Ovary (tissue), 9 donors: ENCODE data around the gene UBE3C. TPM values are rescaled to one million over a fixed set of nuclear protein-coding genes. Genes with fewer than 3 reads are reported as not detected.

ENCODE experiments used
- DNase-seq, 5 donors: peaks; one replicate each; pipeline ENCODE4 v3.0.0-alpha.2; 2019 to 2020
- H3K27ac ChIP-seq, 2 donors: fragments of 200-600 bp; one replicate each; pipeline versions ENCODE4 v1.5.1 to v1.8.0; 2019 to 2022
- H3K27me3 ChIP-seq: fragments of 200-600 bp; one replicate; pipeline ENCODE4 v1.8.0; 2022
- H3K36me3 ChIP-seq: fragments of 200-600 bp; sonication (generic); one replicate; pipeline ENCODE4 v1.5.1; 2019
- H3K4me1 ChIP-seq: one replicate; pipeline ENCODE4 v1.8.1; 2013; ENCODE audit warnings: mild to moderate bottlenecking, moderate library complexity; ENCODE audit not compliant: insufficient read depth
- H3K4me3 ChIP-seq: fragments of 200-600 bp; sonication (generic); one replicate; pipeline ENCODE4 v1.5.1; 2017
- H3K9me3 ChIP-seq, 2 donors: fragments of 200-600 bp in 1 of 2; sonication (generic) in 1 of 2; one replicate each; pipeline versions ENCODE4 v1.5.1 to v1.8.1; 2013 to 2019; ENCODE audit warnings: mild to moderate bottlenecking in 1 of 2, moderate library complexity in 1 of 2
- CTCF ChIP-seq, 3 donors: fragments of 450-650 bp in 2 of 3; fragments of 200-600 bp in 1 of 3; IDR thresholded peaks; one replicate each; pipeline versions ENCODE4 v1.5.1 to v1.8.0; 2016 to 2022; ENCODE audit warnings: antibody characterized with exemption in 3 of 3, mild to moderate bottlenecking in 1 of 3
- EP300 ChIP-seq: sonication (generic); formaldehyde crosslinking; IDR thresholded peaks from one replicate; pipeline ENCODE4 v1.6.1; 2017; ENCODE audit warnings: antibody characterized with exemption
- POLR2A ChIP-seq: fragments of 450-650 bp; IDR thresholded peaks from one replicate; pipeline ENCODE4 v1.6.1; 2017; ENCODE audit warnings: antibody characterized with exemption, mild to moderate bottlenecking, moderate library complexity
- WGBS, 3 donors: extraction: QIAGEN DNeasy Blood & Tissue Kit in 1 of 3; methylation state at CpG; one replicate each; pipeline versions ENCODE4 v1.1.5 to v1.1.7; 2013 to 2017; 5-methylcytosine and 5-hydroxymethylcytosine counted together
- intact Hi-C, 4 donors: fragments of 100-400 bp; cut with DNase I; formaldehyde crosslinking; loops; one replicate each; pipeline versions ENCODE4 v1.11.0 to v1.15.1; 2022 to 2023
- polyA plus RNA-seq, 2 donors: library from polyadenylated mRNA; stranded (reverse); fragments of 200-250 nt in 1 of 2; fragments of 350-450 nt in 1 of 2; fragmentation: Illumina TruSeq in 1 of 2; extraction: RNeasy Lipid Tissue Mini Kit (QIAGEN cat#74804) in 1 of 2; gene quantifications; one replicate each; pipeline ENCODE4 v1.2.3, GENCODE V29; 2013 to 2014
- total RNA-seq, 7 donors: library from RNA; depleted of rRNA in 2 of 7; stranded (reverse); fragments of >200 nt in 2 of 7; fragmentation: NEBNext Ultra II Directional in 3 of 7; extraction: Animal tissue kit (Norgen Biotek cat#: 25700) in 3 of 7; gene quantifications; one replicate each; pipeline versions ENCODE4 v1.1.0 to v1.2.4, GENCODE V29; 2016 to 2023
- donor health status: DM: no; HTN: no; CAD: no; lungs with moderate emphysema.
- donor health status: DM: no; HTN: no; CAD: no.
- donor health status: Bipolar disorder and iron deficiency.
- donor health status: DM: yes; HTN: yes; CAD: no.
- donor health status: DM: no; HTN: no; CAD: no.
- donor health status: DM: yes; HTN: yes; CAD: no.

UBE3C gene
- total and polyA plus RNA-seq, 9 donors, result 21.5 to 62.7 (median 45.4) TPM

DNA sequence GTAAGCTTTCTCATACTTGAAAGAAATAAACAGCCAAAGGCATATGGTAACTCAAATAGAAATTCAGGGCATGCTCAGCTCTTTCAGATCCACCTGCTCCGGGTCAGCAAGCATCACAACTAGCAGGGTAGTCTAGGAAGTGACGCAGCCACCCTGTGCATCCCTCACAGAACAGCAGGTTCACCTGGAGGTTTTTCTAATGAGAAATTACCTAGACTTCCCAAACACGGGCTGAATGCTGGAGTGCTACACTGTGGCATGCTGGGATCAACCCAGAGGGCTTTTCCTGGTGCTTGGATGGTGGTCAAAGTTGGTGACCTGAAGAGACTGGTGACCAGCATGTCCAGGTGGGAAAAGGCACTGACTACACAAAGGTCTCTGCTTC lies 131.3 kb downstream of the UBE3C start:
- TF ChIP-seq CTCF (IDR thresholded peaks at IDR 0.05) (no peak), EP300 (no peak)
- Histone ChIP-seq H3K4me3 (no peak overlapping the region), H3K27me3 (no peaks in the 10 kb centered on the region), H3K4me1 (peaks cover 6% of the 10 kb centered on the region), H3K27ac (no peak overlapping the region), H3K9me3 (no peaks in the 10 kb centered on the region), H3K36me3 (no peaks in the 10 kb centered on the region)
- intact Hi-C loops, result loop anchor here in 2 of 4 donors (5.0 to 10.0 kb wide), 2 partner anchors 295 to 298 kb away; no protein-coding TSS in a partner anchor
- WGBS, 3 donors, result 87 to 92% (median 88%) methylated on average over 3 of the region's 3 CpGs
- DNase-seq, result no peak

DNA sequence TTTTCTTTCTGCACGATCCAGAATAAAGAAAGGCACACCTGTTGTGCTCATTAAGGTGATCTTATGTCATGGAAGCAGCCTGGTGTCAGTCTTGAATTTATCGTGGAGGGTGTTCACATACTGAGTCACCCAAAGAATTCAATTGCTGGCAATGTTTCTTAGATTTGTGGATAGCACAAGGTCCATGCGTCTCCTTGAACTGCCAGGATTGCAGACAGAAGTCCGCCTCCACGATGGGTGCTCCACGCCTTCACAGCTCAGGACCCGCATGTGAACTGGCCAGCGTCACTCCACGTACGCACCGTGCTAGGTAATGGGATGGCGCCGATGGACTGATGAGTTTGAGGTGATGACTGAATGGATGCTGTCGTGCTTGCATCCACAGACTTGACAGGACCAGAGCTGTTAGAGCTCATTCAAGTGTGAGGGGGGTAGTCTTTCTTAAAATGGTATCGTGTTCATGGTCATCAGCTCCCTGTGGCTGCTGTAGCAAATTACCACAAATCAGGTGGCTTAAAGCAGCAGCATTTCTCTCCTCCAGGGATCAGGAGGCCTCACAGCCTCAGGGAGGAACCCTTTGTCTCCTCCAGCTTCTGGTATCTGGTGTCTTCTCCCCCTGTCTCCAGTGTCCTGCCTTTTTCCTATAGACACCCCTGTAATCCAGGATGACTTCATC lies 132.7 kb downstream of the UBE3C start:
- 87 to 91% (median 88%) methylated on average over 15 of the region's 15 CpGs for WGBS, 3 donors
- no peaks in the 10 kb centered on the region for H3K9me3 ChIP-seq
- no peak for TF ChIP-seq CTCF (IDR thresholded peaks at IDR 0.05)
- TF ChIP-seq POLR2A, result no peak
- no peak overlapping the region for H3K4me3 ChIP-seq
- intact Hi-C loops, result loop anchor here in 2 of 4 donors (5.0 to 10.0 kb wide), 2 partner anchors 297 to 299 kb away; no protein-coding TSS in a partner anchor
- H3K36me3 ChIP-seq, result no peaks in the 10 kb centered on the region
- H3K27ac ChIP-seq, result peak overlapping the region in 1 of 2 donors; percentile 61
- peaks cover 6% of the 10 kb centered on the region for H3K4me1 ChIP-seq
- H3K27me3 ChIP-seq, result no peaks in the 10 kb centered on the region
- DNase-seq, result no peak

GRCh38 chr7:157271991-157272324 lies 133.2 kb downstream of the UBE3C start:
- TF ChIP-seq POLR2A (no peak), EP300 (no peak), CTCF (IDR thresholded peaks at IDR 0.05) (no peak)
- H3K36me3 ChIP-seq, result no peaks in the 10 kb centered on the region
- H3K4me3 ChIP-seq, result no peak overlapping the region
- no peaks in the 10 kb centered on the region for H3K27me3 ChIP-seq
- peak; percentile 65 to 85 (median 76) for DNase-seq
- peaks cover 6% of the 10 kb centered on the region for H3K4me1 ChIP-seq
- intact Hi-C loops, result loop anchor here in 2 of 4 donors (5.0 to 10.0 kb wide), 2 partner anchors 297 to 300 kb away; no protein-coding TSS in a partner anchor
- peak overlapping the region in 1 of 2 donors; percentile 61 for H3K27ac ChIP-seq
- WGBS, 3 donors, result 9 to 16% (median 9%) methylated on average over 9 of the region's 9 CpGs
- no peaks in the 10 kb centered on the region for H3K9me3 ChIP-seq

GRCh38 chr7:157272351-157273207 lies 133.9 kb downstream of the UBE3C start:
- H3K27me3 ChIP-seq, result no peaks in the 10 kb centered on the region
- intact Hi-C loops, result loop anchor here in 2 of 4 donors (5.0 to 10.0 kb wide), 2 partner anchors 298 to 300 kb away; no protein-coding TSS in a partner anchor
- 79 to 85% (median 79%) methylated on average over 24 of the region's 24 CpGs for WGBS, 3 donors
- DNase-seq, result peak in 1 of 5 donors; percentile 31
- H3K4me1 ChIP-seq, result peaks cover 6% of the 10 kb centered on the region
- H3K27ac ChIP-seq, result peak overlapping the region; percentile 2 to 91
- H3K4me3 ChIP-seq, result no peak overlapping the region
- TF ChIP-seq EP300 (no peak), CTCF (IDR thresholded peaks at IDR 0.05) (no peak), POLR2A (no peak)
- H3K9me3 ChIP-seq, result no peaks in the 10 kb centered on the region
- H3K36me3 ChIP-seq, result no peaks in the 10 kb centered on the region
